Measurements from ENCODE around the gene GYG1. TPM values are rescaled to one million over a fixed set of nuclear protein-coding genes. Genes with fewer than 3 reads are reported as not detected.
A peak's percentile ranks its signal among the peaks of the same experiment; 100 is the strongest.

The GYG1 gene
- total RNA-seq = 171 TPM
- long read RNA-seq, transcript GYG1-201 (7 exons, 1,890 nt) = major isoform, 292 of 309 reads
- long read RNA-seq, partial matches to known transcripts = 4 of 309 reads
- long read RNA-seq, other reads (novel, unspliced or antisense) = 11 of 309 reads

GRCh38 chr3:148991219-148992026, at the start of gene GYG1:
Gene GYG1, plus strand, starts transcription at chr3:148991540. Its CDS starts 101 bp downstream, at chr3:148991641.
- intact Hi-C loops (cut with DNase I) = no loop called here
- peak; percentile 96 for ATAC-seq (ENCODE audit: poor library complexity)
- peak; percentile 91 for DNase-seq

GRCh38 chr3:148943506-148944205, 47.7 kb upstream of the GYG1 start:
- intact Hi-C loops (cut with DNase I) = loop anchor here (10.0 kb wide), 1 partner anchor 569 kb away; no protein-coding TSS in a partner anchor
- ATAC-seq (ENCODE audit: poor library complexity) (peak; percentile 89), DNase-seq (no peak)

DNA sequence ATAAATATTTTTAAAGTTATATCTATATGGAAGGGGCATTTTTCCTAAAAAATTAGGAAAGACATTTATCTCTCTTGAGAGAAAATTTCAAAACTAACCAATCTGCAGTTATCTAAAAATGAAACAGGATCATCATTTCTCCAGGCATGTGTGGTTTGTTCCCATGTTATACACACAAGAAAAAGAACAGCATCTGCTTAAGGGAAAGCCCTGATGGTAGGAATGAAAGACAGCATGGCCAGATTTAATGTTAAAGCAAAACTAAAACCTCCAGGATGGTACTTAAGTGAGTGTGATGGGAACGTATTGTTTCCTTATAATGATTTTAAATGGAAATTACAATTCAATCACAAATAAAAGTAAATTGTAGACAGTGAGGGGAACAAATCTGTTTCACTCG, 46.2 kb upstream of the GYG1 start:
- no peak for ATAC-seq (ENCODE audit: poor library complexity)
- intact Hi-C loops (cut with DNase I) = loop anchor here (5.0 to 10.0 kb wide), 2 partner anchors 83 to 570 kb away; no protein-coding TSS in a partner anchor
- no peak for DNase-seq

DNA sequence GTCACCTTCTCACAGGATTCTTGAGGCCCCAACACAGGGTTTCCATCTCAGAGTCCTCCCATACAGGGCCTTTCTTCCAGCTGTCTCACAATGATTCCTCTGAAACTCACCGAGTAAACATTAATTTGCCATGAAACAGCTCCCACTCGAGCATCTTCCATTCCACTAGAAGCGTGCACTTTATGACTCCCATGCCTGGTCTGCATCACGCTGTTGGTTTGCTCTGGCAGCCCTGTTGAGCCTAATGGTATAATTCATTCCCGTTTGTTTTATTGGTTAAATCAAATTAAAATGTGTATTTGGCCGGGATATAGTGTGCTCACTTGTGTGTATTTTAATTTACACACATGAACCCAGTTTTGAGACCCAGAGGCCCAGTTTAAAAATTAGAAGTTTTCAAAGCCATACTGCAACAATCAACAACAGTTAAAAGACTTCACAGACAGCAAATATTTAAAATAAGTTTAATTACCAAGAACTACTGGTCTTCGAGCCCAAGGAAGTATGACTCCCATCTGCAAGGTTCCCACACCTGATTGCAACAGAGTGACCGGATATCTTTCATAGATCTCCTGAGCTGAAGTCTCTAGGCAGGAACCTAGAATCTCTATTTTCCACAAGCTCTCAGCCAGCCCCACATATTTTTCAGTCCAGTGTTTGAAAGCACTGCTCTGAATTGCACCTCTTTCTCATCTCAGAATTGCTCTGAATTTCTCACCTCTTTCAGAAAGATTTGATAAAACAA, 42.3 kb upstream of the GYG1 start:
- intact Hi-C loops (cut with DNase I) = loop anchor here (5.0 to 10.0 kb wide), 2 partner anchors 87 to 574 kb away; no protein-coding TSS in a partner anchor
- ATAC-seq (ENCODE audit: poor library complexity) = no peak

GRCh38 chr3:148950806-148951205, 40.5 kb upstream of the GYG1 start:
- intact Hi-C loops (cut with DNase I) = loop anchor here (10.0 kb wide), 1 partner anchor 164 kb away; no protein-coding TSS in a partner anchor
- no peak for ATAC-seq (ENCODE audit: poor library complexity)
- DNase-seq = no peak

More for the DNA sequence above, 42.3 kb upstream of the GYG1 start:
- no peak for DNase-seq

- no peak for DNase-seq
- ATAC-seq (ENCODE audit: poor library complexity) = no peak
- intact Hi-C loops (cut with DNase I) = loop anchor here (10.0 kb wide), 1 partner anchor 163 kb away; no protein-coding TSS in a partner anchor
Observed at GRCh38 chr3:148951599-148952361, 39.6 kb upstream of the GYG1 start.

DNA sequence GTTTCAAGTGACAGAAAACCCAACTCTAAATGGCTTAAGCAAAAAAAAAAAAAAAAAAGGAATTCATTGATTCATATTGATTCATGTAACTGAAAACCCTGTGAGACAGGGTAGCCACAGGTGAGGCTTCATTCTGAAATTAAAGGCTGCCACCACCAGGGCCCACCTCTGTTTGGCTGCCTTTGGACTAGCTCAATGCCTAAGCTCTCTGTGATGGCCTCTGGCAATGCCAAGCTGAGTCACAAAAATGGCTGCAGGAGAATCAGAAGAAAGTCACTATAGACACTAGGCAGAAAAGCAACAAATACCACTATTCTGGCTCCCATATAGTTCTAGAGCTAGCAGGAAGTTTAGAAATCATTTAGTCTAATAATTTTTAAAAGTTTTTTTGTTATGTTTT, 38.2 kb upstream of the GYG1 start:
- DNase-seq (no peak), ATAC-seq (ENCODE audit: poor library complexity) (no peak)
- intact Hi-C loops (cut with DNase I) = loop anchor here (10.0 kb wide), 1 partner anchor 162 kb away; no protein-coding TSS in a partner anchor

GRCh38 chr3:148954981-148955380, 36.4 kb upstream of the GYG1 start:
- ATAC-seq (ENCODE audit: poor library complexity) (no peak), DNase-seq (no peak)
- intact Hi-C loops (cut with DNase I) = loop anchor here (10.0 kb wide), 1 partner anchor 160 kb away; no protein-coding TSS in a partner anchor

GRCh38 chr3:148955544-148956346, 35.6 kb upstream of the GYG1 start:
- intact Hi-C loops (cut with DNase I) = loop anchor here (2.0 to 10.0 kb wide), 2 partner anchors 159 to 317 kb away; no protein-coding TSS in a partner anchor
- ATAC-seq (ENCODE audit: poor library complexity) (peak; percentile 92), DNase-seq (no peak)

DNA sequence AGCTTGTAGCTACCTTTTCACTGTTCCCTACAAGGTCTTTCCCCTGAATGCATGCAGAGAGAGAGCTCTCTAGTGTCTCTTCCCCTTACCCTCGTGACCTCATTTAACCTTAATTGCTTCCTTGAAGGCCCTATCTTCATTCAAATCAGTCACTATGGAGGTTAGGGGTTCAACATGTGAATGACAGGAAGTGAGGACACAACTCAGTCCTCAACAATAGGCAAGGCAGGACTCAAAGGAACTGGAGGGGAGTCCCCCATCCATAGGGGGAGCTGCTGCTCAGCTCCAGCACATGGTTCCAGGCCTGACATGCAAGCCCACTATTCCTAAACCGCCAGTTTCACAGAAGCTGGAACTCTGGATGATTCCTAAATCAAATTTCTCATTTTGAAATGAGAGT, 33.8 kb upstream of the GYG1 start:
- no peak for ATAC-seq (ENCODE audit: poor library complexity)
- DNase-seq = no peak
- intact Hi-C loops (cut with DNase I) = loop anchor here (2.0 to 10.0 kb wide), 2 partner anchors 157 to 315 kb away; no protein-coding TSS in a partner anchor

- no peak for ATAC-seq (ENCODE audit: poor library complexity)
- intact Hi-C loops (cut with DNase I) = loop anchor here (10.0 kb wide), 1 partner anchor 156 kb away; no protein-coding TSS in a partner anchor
- no peak for DNase-seq
Observed at GRCh38 chr3:148958696-148959095, 32.6 kb upstream of the GYG1 start.

DNA sequence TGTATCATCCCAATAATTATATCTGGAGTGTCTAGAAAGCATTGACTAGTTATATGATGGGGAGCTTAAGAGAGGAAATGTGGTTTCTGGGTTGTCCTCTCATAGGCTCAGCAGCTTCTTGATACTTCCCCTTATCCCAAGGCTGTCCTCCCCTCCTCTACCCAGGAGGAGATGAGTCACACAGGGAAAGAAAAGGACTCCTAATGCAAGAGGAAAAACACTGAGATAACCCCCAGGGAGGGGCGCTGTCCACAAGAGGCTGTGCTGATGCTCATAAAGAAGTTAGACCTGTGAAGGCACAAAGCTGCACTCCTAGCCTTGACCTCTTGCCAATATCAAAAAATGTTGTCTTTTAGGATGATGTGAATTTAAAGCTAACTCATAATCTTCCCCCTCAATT, 28.8 kb upstream of the GYG1 start:
- intact Hi-C loops (cut with DNase I) = no loop called here
- ATAC-seq (ENCODE audit: poor library complexity) = no peak
- DNase-seq = no peak

GRCh38 chr3:148964809-148965208, 26.5 kb upstream of the GYG1 start:
- ATAC-seq (ENCODE audit: poor library complexity) = no peak
- intact Hi-C loops (cut with DNase I) = no loop called here
- DNase-seq = no peak

GRCh38 chr3:148968321-148968720, 23.0 kb upstream of the GYG1 start:
- DNase-seq (no peak), ATAC-seq (ENCODE audit: poor library complexity) (no peak)
- intact Hi-C loops (cut with DNase I) = no loop called here

- ATAC-seq (ENCODE audit: poor library complexity) = no peak
- DNase-seq = no peak
Observed at GRCh38 chr3:148970271-148970670, 21.1 kb upstream of the GYG1 start.

GRCh38 chr3:148971401-148972163, 19.8 kb upstream of the GYG1 start:
- DNase-seq = no peak
- no peak for ATAC-seq (ENCODE audit: poor library complexity)
- intact Hi-C loops (cut with DNase I) = loop anchor here (10.0 kb wide), 1 partner anchor 53 kb away; no protein-coding TSS in a partner anchor

More at GRCh38 chr3:148970271-148970670, 21.1 kb upstream of the GYG1 start:
- intact Hi-C loops (cut with DNase I) = loop anchor here (10.0 kb wide), 1 partner anchor 55 kb away; no protein-coding TSS in a partner anchor
